Measurements from ENCODE around the gene ARTN. TPM values are rescaled to one million over a fixed set of nuclear protein-coding genes. Genes with fewer than 3 reads are reported as not detected.

The ARTN gene
- total and polyA plus RNA-seq, 9 of the 15 experiments (the other 6 are each of a cell fraction or from before 2014, with no cell fraction given), result 0.06 to 0.38 TPM; not detected in 7

- TF ChIP-seq HNRNPLL (IDR thresholded peaks at IDR 0.05; ENCODE audit: low read depth, low read length, poor library complexity, severe bottlenecking) (no peak), HOXB6 (CRISPR knock-in tag; IDR thresholded peaks at IDR 0.05; ENCODE audit: borderline replicate concordance) (no peak), LCOR (CRISPR knock-in tag; IDR thresholded peaks at IDR 0.05) (0 out of 2 replicates have a peak, but pooled peaks have one; percentile 27), SPI1 (IDR thresholded peaks at IDR 0.05; ENCODE audit: borderline replicate concordance, low read depth, low read length) (no peak), ERF (CRISPR knock-in tag; IDR thresholded peaks at IDR 0.05) (no peak), ZNF551 (CRISPR knock-in tag; IDR thresholded peaks at IDR 0.05) (no peak), MLLT1 (IDR thresholded peaks at IDR 0.05) (no peak), KAT7 (CRISPR knock-in tag; IDR thresholded peaks at IDR 0.05; ENCODE audit: borderline replicate concordance) (0 out of 2 replicates have a peak, but pooled peaks have one; percentile 39)
Measured at GRCh38 chr1:43934986-43935324, 1.4 kb downstream of the ARTN start (continued).

DNA sequence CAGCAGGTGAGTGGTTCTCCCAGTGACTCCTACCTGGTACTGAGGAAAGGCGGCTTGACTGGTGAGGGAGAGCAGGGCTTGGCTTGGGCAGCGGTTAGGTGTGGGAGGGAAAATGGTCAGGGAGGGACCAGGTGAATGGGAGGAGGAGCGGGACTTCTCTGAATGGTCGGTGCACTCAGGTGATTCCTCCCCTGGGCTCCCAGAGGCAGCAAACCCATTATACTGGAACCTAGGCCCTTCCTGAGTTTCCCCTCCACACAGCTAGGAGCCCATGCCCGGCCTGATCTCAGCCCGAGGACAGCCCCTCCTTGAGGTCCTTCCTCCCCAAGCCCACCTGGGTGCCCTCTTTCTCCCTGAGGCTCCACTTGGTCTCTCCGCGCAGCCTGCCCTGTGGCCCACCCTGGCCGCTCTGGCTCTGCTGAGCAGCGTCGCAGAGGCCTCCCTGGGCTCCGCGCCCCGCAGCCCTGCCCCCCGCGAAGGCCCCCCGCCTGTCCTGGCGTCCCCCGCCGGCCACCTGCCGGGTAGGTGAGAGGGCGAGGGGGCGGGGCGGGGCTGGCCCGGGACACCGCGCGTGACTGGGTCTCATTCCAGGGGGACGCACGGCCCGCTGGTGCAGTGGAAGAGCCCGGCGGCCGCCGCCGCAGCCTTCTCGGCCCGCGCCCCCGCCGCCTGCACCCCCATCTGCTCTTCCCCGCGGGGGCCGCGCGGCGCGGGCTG lies 2.3 kb downstream of the ARTN start:
- no TSS peak for BruUV-seq (replicated peaks)
- 77% methylated on average over 7 of the region's 48 CpGs for WGBS (ENCODE audit: insufficient coverage, low coverage, missing lambda C conversion rate)
- Histone ChIP-seq H3K9ac (ENCODE audit: insufficient read depth in 1 of 2, low read depth in 2 of 2, low read length in 2 of 2) (peak overlapping the region in 1 of 2 experiments; percentile 47; a peak in 1 of 4 replicates), H3K4me3 (no peak overlapping the region), H3K9me3 (replicated peaks; ENCODE audit: control insufficient read depth, insufficient read depth, low read depth, low read length) (no peaks in the 10 kb centered on the region), H4K20me1 (replicated peaks; ENCODE audit: control insufficient read depth, insufficient read depth, low read length) (0 out of 2 replicates have a peak, but pooled peaks cover 3% of the 10 kb centered on the region), H3K36me3 (ENCODE audit: control insufficient read depth, insufficient read depth, low read length) (peaks cover 4% of the 10 kb centered on the region; the same call in 2 of the 3 replicates), H3K27me3 (ENCODE audit: control insufficient read depth in 2 of 2, insufficient read depth in 2 of 2, low read length in 2 of 2) (no peaks in the 10 kb centered on the region), H3K79me2 (ENCODE audit: control insufficient read depth, insufficient read depth, low read length) (no peaks in the 10 kb centered on the region), H3K4me1 (replicated peaks in 1 of 2; ENCODE audit: control insufficient read depth in 2 of 2, insufficient read depth in 2 of 2, low read length in 2 of 2) (peaks cover 12 to 28% of the 10 kb centered on the region in 2 experiments; a peak in 4 of 5 replicates), H3K9me1 (ENCODE audit: control insufficient read depth, insufficient read depth, low read length) (peaks cover 9% of the 10 kb centered on the region), H2AFZ (ENCODE audit: low read depth, low read length) (no peak overlapping the region), H3K27ac (ENCODE audit: extremely low read depth, low read depth, low read length) (no peak overlapping the region), H3K4me2 (ENCODE audit: insufficient read depth, low read length) (no peak overlapping the region)
- in situ Hi-C loops (cut with MboI), result loop anchor here (5.0 to 10.0 kb wide), 2 partner anchors 409 to 701 kb away; no protein-coding TSS in a partner anchor
- no peak for ATAC-seq
- DNase-seq (ENCODE audit: extremely low read depth in 1 of 4, low spot score in 3 of 4), result no peak
- intact Hi-C loops (cut with micrococcal nuclease), result no loop called here
- ChIA-PET POLR2A (interaction anchor here (0.6 to 2.1 kb wide), 6 partner anchors 8 to 461 kb away, joined by 3 to 21 read pairs (median 4); no protein-coding TSS in a partner anchor), CTCF (ENCODE audit: low intra/inter-chr PET ratio) (interaction anchor here (0.8 to 4.7 kb wide), 5 partner anchors 100 to 708 kb away, joined by 4 to 79 read pairs (median 9); partner anchors contain the start of gene PTPRF)
- no peak for FAIRE-seq
- no peak for TF ChIP-seq DMBX1 (CRISPR knock-in tag; IDR thresholded peaks at IDR 0.05; ENCODE audit: borderline replicate concordance)
- TF ChIP-seq CC2D1A (IDR thresholded peaks at IDR 0.05), result no peak
- TF ChIP-seq TAF9B (IDR thresholded peaks at IDR 0.05; ENCODE audit: partially characterized antibody), result no peak

All from K562 (cell line).